GM19395 (cell line): Measurements from ENCODE around the gene CDH16.
A peak's percentile ranks its signal among the peaks of the same experiment; 100 is the strongest.
"Not testable (repeated sequence)": the region's sequence is repeated elsewhere in the genome, so short reads cannot be mapped to it uniquely, and the experiment has no call there.

Source experiments
- ATAC-seq: cut with Tn5 transposase; IDR thresholded peaks from one replicate; pipeline ENCODE4 v1.9.1; 2021; ENCODE audit warnings: mild to moderate bottlenecking, moderate library complexity; ENCODE audit not compliant: unreplicated experiment

Gene CDH16

GRCh38 chr16:66899310-66899944 is 19.3 kb downstream of the CDH16 start:
- ATAC-seq = no peak

- ATAC-seq = no peak
Measured at GRCh38 chr16:66898933-66899309, 19.8 kb downstream of the CDH16 start.

GRCh38 chr16:66898207-66898606 is 20.5 kb downstream of the CDH16 start:
- ATAC-seq = no peak

- ATAC-seq = not testable (repeated sequence)
Measured at GRCh38 chr16:66896682-66897081, 22.0 kb downstream of the CDH16 start.

- ATAC-seq = no peak
Measured at GRCh38 chr16:66895999-66896398, 22.7 kb downstream of the CDH16 start.

GRCh38 chr16:66895689-66895979 is 23.1 kb downstream of the CDH16 start:
- no peak for ATAC-seq

- ATAC-seq = peak; percentile 67
Measured at GRCh38 chr16:66894948-66895688, 23.6 kb downstream of the CDH16 start.

GRCh38 chr16:66894055-66894454 is 24.6 kb downstream of the CDH16 start:
- no peak for ATAC-seq

GRCh38 chr16:66891797-66892196 is 26.9 kb downstream of the CDH16 start:
- ATAC-seq = no peak

GRCh38 chr16:66891360-66891759 is 27.3 kb downstream of the CDH16 start:
- no peak for ATAC-seq

GRCh38 chr16:66890799-66891198 is 27.9 kb downstream of the CDH16 start:
- ATAC-seq = no peak

GRCh38 chr16:66889622-66890021 is 29.1 kb downstream of the CDH16 start:
- no peak for ATAC-seq

- no peak for ATAC-seq
Measured at GRCh38 chr16:66888647-66889615, 29.8 kb downstream of the CDH16 start.

- no peak for ATAC-seq
Measured at GRCh38 chr16:66886914-66887313, 31.8 kb downstream of the CDH16 start.

- ATAC-seq = no peak
Measured at GRCh38 chr16:66886321-66886720, 32.4 kb downstream of the CDH16 start.

- no peak for ATAC-seq
Measured at GRCh38 chr16:66885491-66885890, 33.2 kb downstream of the CDH16 start.

- ATAC-seq = no peak
Measured at GRCh38 chr16:66882702-66883101, 36.0 kb downstream of the CDH16 start.

- no peak for ATAC-seq
Measured at GRCh38 chr16:66881964-66882508, 36.6 kb downstream of the CDH16 start.

- ATAC-seq = no peak
Measured at GRCh38 chr16:66881560-66881959, 37.1 kb downstream of the CDH16 start.

GRCh38 chr16:66881014-66881417 is 37.7 kb downstream of the CDH16 start:
- ATAC-seq = no peak

GRCh38 chr16:66880288-66881013 is 38.2 kb downstream of the CDH16 start, which contains the start of gene PDP2:
Gene PDP2, plus strand, starts transcription at chr16:66880515. Its CDS starts 3,770 bp downstream, at chr16:66884285.
- ATAC-seq = peak; percentile 96
